ENCODE data around the gene SATL1. TPM values are rescaled to one million over a fixed set of nuclear protein-coding genes. Genes with fewer than 3 reads are reported as not detected.

Gene SATL1
- total RNA-seq, 1 experiment from 2014 or later: not detected

GRCh38 chrX:85203461-85203970, 40.1 kb downstream of the SATL1 start:
- H3K36me3 ChIP-seq (ENCODE audit: control insufficient read depth, insufficient read depth, low read length): no peaks in the 10 kb centered on the region
- ChIA-PET CTCF (no interaction called here), POLR2A (no interaction called here)
- no peaks in the 10 kb centered on the region for H3K4me1 ChIP-seq (ENCODE audit: control insufficient read depth, insufficient read depth, low read length)
- H3K9me3 ChIP-seq (ENCODE audit: control insufficient read depth, insufficient read depth, low read depth, low read length): no peaks in the 10 kb centered on the region
- H3K4me3 ChIP-seq (ENCODE audit: low read depth in 2 of 2, low read length in 2 of 2): no peak overlapping the region
- no peak for DNase-seq (ENCODE audit: low read depth, low spot score)
- in situ Hi-C loops (cut with HindIII; ENCODE audit: low pct_unique_long_range_greater_than_20kb, low sequenced_read_pairs): no loop called here
- no peak overlapping the region for H3K27ac ChIP-seq (ENCODE audit: low read length)
- no peak for TF ChIP-seq CTCF (IDR thresholded peaks at IDR 0.05)
- no peak for TF ChIP-seq TCF7L2 (IDR thresholded peaks at IDR 0.05; ENCODE audit: low read depth, low read length)
- no peak for TF ChIP-seq POLR2AphosphoS5 (IDR thresholded peaks at IDR 0.05; ENCODE audit: low read depth, low read length)
- no peak for TF ChIP-seq REST (IDR thresholded peaks at IDR 0.05; ENCODE audit: insufficient read depth in 1 of 2, low read depth in 2 of 2, low read length in 1 of 2)
- no peak for TF ChIP-seq SIN3A (IDR thresholded peaks at IDR 0.05; ENCODE audit: borderline replicate concordance, insufficient read depth, low read depth, low read length)
- H3K27me3 ChIP-seq (ENCODE audit: control insufficient read depth, insufficient read depth, low read length): no peaks in the 10 kb centered on the region
- BruUV-seq (replicated peaks): no TSS peak
- intact Hi-C loops (cut with micrococcal nuclease; ENCODE audit: unreplicated experiment): no loop called here
- no peak for ATAC-seq

GRCh38 chrX:85196319-85196718, 47.3 kb downstream of the SATL1 start:
- ATAC-seq: no peak
- BruUV-seq (replicated peaks): no TSS peak
- no peaks in the 10 kb centered on the region for H3K27me3 ChIP-seq (ENCODE audit: control insufficient read depth, insufficient read depth, low read length)
- CTCF ChIA-PET: no interaction called here
- no peak overlapping the region for H3K27ac ChIP-seq (ENCODE audit: low read length)
- TF ChIP-seq CTCF (IDR thresholded peaks at IDR 0.05): no peak
- TF ChIP-seq SIN3A (IDR thresholded peaks at IDR 0.05; ENCODE audit: borderline replicate concordance, insufficient read depth, low read depth, low read length): no peak
- TF ChIP-seq REST (IDR thresholded peaks at IDR 0.05; ENCODE audit: insufficient read depth in 1 of 2, low read depth in 2 of 2, low read length in 1 of 2): no peak
- TF ChIP-seq POLR2AphosphoS5 (IDR thresholded peaks at IDR 0.05; ENCODE audit: low read depth, low read length): no peak
- TF ChIP-seq TCF7L2 (IDR thresholded peaks at IDR 0.05; ENCODE audit: low read depth, low read length): no peak
- no peaks in the 10 kb centered on the region for H3K36me3 ChIP-seq (ENCODE audit: control insufficient read depth, insufficient read depth, low read length)
- POLR2A ChIA-PET: no interaction called here
- no peaks in the 10 kb centered on the region for H3K4me1 ChIP-seq (ENCODE audit: control insufficient read depth, insufficient read depth, low read length)
- DNase-seq (ENCODE audit: low read depth, low spot score): no peak
- no peaks in the 10 kb centered on the region for H3K9me3 ChIP-seq (ENCODE audit: control insufficient read depth, insufficient read depth, low read depth, low read length)
- H3K4me3 ChIP-seq (ENCODE audit: low read depth in 2 of 2, low read length in 2 of 2): no peak overlapping the region
- intact Hi-C loops (cut with micrococcal nuclease; ENCODE audit: unreplicated experiment): no loop called here
- in situ Hi-C loops (cut with HindIII; ENCODE audit: low pct_unique_long_range_greater_than_20kb, low sequenced_read_pairs): no loop called here

Measured in Panc1 (cell line).